ENCODE data around the gene PLEKHA6. TPM values are rescaled to one million over a fixed set of nuclear protein-coding genes. Genes with fewer than 3 reads are reported as not detected.
A peak's percentile ranks its signal among the peaks of the same experiment; 100 is the strongest.

The PLEKHA6 gene
- total RNA-seq, 1 experiment from 2014 or later = 2.1 TPM

GRCh38 chr1:204286831-204287421 lies 72.8 kb downstream of the PLEKHA6 start:
- Histone ChIP-seq H3K79me2 (ENCODE audit: insufficient read depth, low read length) (no peaks in the 10 kb centered on the region), H3K27ac (ENCODE audit: insufficient read length, low read depth, low read length) (no peak overlapping the region), H2BK20ac (ENCODE audit: low read depth, low read length, poor library complexity, severe bottlenecking) (no peak overlapping the region), H3K9ac (ENCODE audit: extremely low read depth, insufficient read length, low read length) (no peak overlapping the region), H3T11ph (ENCODE audit: low read length) (no peak overlapping the region), H3K14ac (ENCODE audit: insufficient read depth, low read length) (no peak overlapping the region), H3K56ac (ENCODE audit: insufficient read length, low read depth, low read length) (no peak overlapping the region), H3K4me2 (ENCODE audit: insufficient read depth, insufficient read length, low read length) (peak overlapping the region; percentile 51), H4K20me1 (ENCODE audit: control insufficient read depth, insufficient read depth, insufficient read length) (no peaks in the 10 kb centered on the region), H2BK5ac (ENCODE audit: insufficient read length, low read length) (no peak overlapping the region), H3K27me3 (ENCODE audit: insufficient read depth, low read length) (no peaks in the 10 kb centered on the region; the same call in 1 of the 2 replicates), H3K23ac (ENCODE audit: insufficient read length, low read depth, low read length) (no peak overlapping the region), H3K4me1 (ENCODE audit: insufficient read depth, low read length) (peaks cover 12% of the 10 kb centered on the region), H3K79me1 (ENCODE audit: insufficient read depth, low read depth, low read length, poor library complexity, severe bottlenecking) (no peaks in the 10 kb centered on the region), H3K18ac (ENCODE audit: insufficient read length, low read depth, low read length) (no peak overlapping the region), H4K91ac (ENCODE audit: insufficient read length, low read depth, low read length) (no peak overlapping the region), H4K5ac (ENCODE audit: insufficient read length, low read depth, low read length) (no peak overlapping the region), H3K9me3 (ENCODE audit: control insufficient read depth, low read depth, low read length) (no peaks in the 10 kb centered on the region), H2AFZ (ENCODE audit: low read length) (no peak overlapping the region), H3K4ac (ENCODE audit: low read depth, low read length) (no peak overlapping the region), H2AK5ac (ENCODE audit: insufficient read length, low read length) (no peak overlapping the region), H3K23me2 (ENCODE audit: insufficient read length, low read depth, low read length, poor library complexity, severe bottlenecking) (no peaks in the 10 kb centered on the region), H4K8ac (replicated peaks; ENCODE audit: insufficient read length, low read depth, low read length) (no peak overlapping the region), H2BK15ac (ENCODE audit: low read depth, low read length) (no peak overlapping the region), H2BK120ac (ENCODE audit: low read depth, low read length, poor library complexity, severe bottlenecking) (no peak overlapping the region), H2BK12ac (ENCODE audit: insufficient read length, low read depth, low read length) (no peak overlapping the region)
- Mint-ChIP-seq H3K4me1 (peaks cover 31 to 37% of the 10 kb centered on the region in 2 experiments), H3K4me3 (peak overlapping the region in 1 of 2 experiments; percentile 80; a peak in 3 of 5 replicates), H3K27ac (peak overlapping the region in 1 of 3 experiments; percentile 14; a peak in 2 of 7 replicates), H3K27me3 (ENCODE audit: low read depth) (peaks cover 6% of the 10 kb centered on the region), H3K36me3 (ENCODE audit: insufficient read depth in 1 of 3, low read depth in 3 of 3) (no peaks in the 10 kb centered on the region), H3K9me3 (no peaks in the 10 kb centered on the region)
- no peak for DNase-seq
- no CpG with 5 or more reads among the region's 8 CpGs for WGBS (ENCODE audit: extremely low coverage, insufficient read length, low lambda C conversion rate)
- no peak for TF ChIP-seq CTCF (conservative IDR thresholded peaks at IDR 0.05)
